Ishikawa (cell line): ENCODE results near the gene SRR.

ENCODE experiments used
- CEBPB ChIP-seq: IDR thresholded peaks from 2 replicates; pipeline ENCODE4 v1.6.1; 2012
- CREB1 ChIP-seq: IDR thresholded peaks from 2 replicates; pipeline ENCODE4 v1.6.1; 2012; ENCODE audit warnings: low read depth
- EGR1 ChIP-seq: IDR thresholded peaks from 2 replicates; pipeline ENCODE4 v1.6.1; 2012
- EP300 ChIP-seq: IDR thresholded peaks from 2 replicates; pipeline ENCODE4 v1.6.1; 2012; ENCODE audit warnings: borderline replicate concordance
- FOXM1 ChIP-seq: IDR thresholded peaks from 2 replicates; pipeline ENCODE4 v1.6.1; 2012; ENCODE audit warnings: low read depth, borderline replicate concordance
- MAX ChIP-seq: IDR thresholded peaks from 2 replicates; pipeline ENCODE4 v1.6.1; 2012
- NFIC ChIP-seq: IDR thresholded peaks from 2 replicates; pipeline ENCODE4 v1.6.1; 2012
- RAD21 ChIP-seq: IDR thresholded peaks from 2 replicates; pipeline ENCODE4 v1.6.1; 2012; ENCODE audit warnings: low read depth
- REST ChIP-seq: IDR thresholded peaks from 2 replicates; pipeline ENCODE4 v1.6.1; 2012; ENCODE audit warnings: low read depth, mild to moderate bottlenecking
- TAF1 ChIP-seq: IDR thresholded peaks from 2 replicates; pipeline ENCODE4 v1.6.1; 2012; ENCODE audit warnings: low read depth, mild to moderate bottlenecking
- TCF12 ChIP-seq: IDR thresholded peaks from 2 replicates; pipeline ENCODE4 v1.6.1; 2012; ENCODE audit warnings: low read depth
- TEAD4 ChIP-seq: IDR thresholded peaks from 2 replicates; pipeline ENCODE4 v1.6.1; 2012
- USF1 ChIP-seq: IDR thresholded peaks from 2 replicates; pipeline ENCODE4 v1.6.1; 2012
- YY1 ChIP-seq: IDR thresholded peaks from 2 replicates; pipeline ENCODE4 v1.6.1; 2012; ENCODE audit warnings: low read depth
- ZBTB7A ChIP-seq: IDR thresholded peaks from 2 replicates; pipeline ENCODE4 v1.6.1; 2012; ENCODE audit warnings: low read depth

Gene SRR

GRCh38 chr17:2362881-2363280 lies 59.1 kb downstream of the SRR start:
- TF ChIP-seq MAX (no peak), TCF12 (no peak), TAF1 (no peak), RAD21 (no peak), CREB1 (no peak), EGR1 (no peak), NFIC (no peak), ZBTB7A (no peak), USF1 (no peak)

- TF ChIP-seq CREB1 (no peak), YY1 (no peak), NFIC (no peak), FOXM1 (no peak), MAX (no peak), USF1 (no peak), RAD21 (no peak), ZBTB7A (no peak), TAF1 (no peak), EP300 (no peak), REST (no peak), TEAD4 (no peak), TCF12 (no peak)
Observed at GRCh38 chr17:2363318-2363717, 59.6 kb downstream of the SRR start.

GRCh38 chr17:2363851-2364762 lies 60.4 kb downstream of the SRR start:
- no peak for TF ChIP-seq CEBPB

- TF ChIP-seq TEAD4: no peak
- no peak for TF ChIP-seq ZBTB7A
- no peak for TF ChIP-seq MAX
- no peak for TF ChIP-seq CREB1
- TF ChIP-seq USF1: no peak
- TF ChIP-seq FOXM1: no peak
- TF ChIP-seq CEBPB: no peak
- no peak for TF ChIP-seq REST
- no peak for TF ChIP-seq EP300
Observed at GRCh38 chr17:2364763-2365116, 61.0 kb downstream of the SRR start.

GRCh38 chr17:2365132-2365531 lies 61.4 kb downstream of the SRR start:
- no peak for TF ChIP-seq ZBTB7A
- TF ChIP-seq TCF12: no peak
- TF ChIP-seq CEBPB: no peak
- TF ChIP-seq NFIC: no peak
- TF ChIP-seq EP300: no peak

GRCh38 chr17:2366747-2367494 lies 63.2 kb downstream of the SRR start:
- no peak for TF ChIP-seq YY1
- no peak for TF ChIP-seq CREB1
- no peak for TF ChIP-seq CEBPB
- no peak for TF ChIP-seq MAX
- no peak for TF ChIP-seq FOXM1
- no peak for TF ChIP-seq ZBTB7A
- no peak for TF ChIP-seq TCF12
- TF ChIP-seq TEAD4: no peak
- no peak for TF ChIP-seq USF1
- no peak for TF ChIP-seq EP300
- TF ChIP-seq REST: no peak
- no peak for TF ChIP-seq TAF1
- no peak for TF ChIP-seq RAD21
- TF ChIP-seq EGR1: no peak
